Heart right ventricle (tissue), 16 donors: ENCODE data around the gene MYEOV. TPM values are rescaled to one million over a fixed set of nuclear protein-coding genes. Genes with fewer than 3 reads are reported as not detected.

ENCODE experiments used
- ATAC-seq, 8 donors: fragments of 200-7000 bp; cut with Tn5 transposase; one replicate each; pipeline ENCODE4 v1.9.1; 2020; ENCODE audit warnings: mild to moderate bottlenecking in 8 of 8, moderate library complexity in 8 of 8, moderate number of reproducible peaks in 1 of 8
- DNase-seq, 2 donors: peaks; one replicate each; pipeline ENCODE4 v3.0.0-alpha.2; 2020
- H3K27ac ChIP-seq, 10 donors: fragments of 200-600 bp; sonication (generic) in 2 of 10; one replicate each; pipeline versions ENCODE4 v1.5.0 to v1.8.0; 2020 to 2022; ENCODE audit warnings: mild to moderate bottlenecking in 3 of 10
- H3K27me3 ChIP-seq, 7 donors: fragments of 200-600 bp; one replicate each; pipeline ENCODE4 v1.8.0; 2021 to 2022; ENCODE audit warnings: mild to moderate bottlenecking in 2 of 7
- H3K36me3 ChIP-seq, 9 donors: fragments of 200-600 bp; sonication (generic) in 1 of 9; one replicate each; pipeline versions ENCODE4 v1.5.0 to v1.8.0; 2020 to 2022; ENCODE audit warnings: mild to moderate bottlenecking in 2 of 9
- H3K4me1 ChIP-seq, 9 donors: fragments of 200-600 bp; sonication (generic) in 1 of 9; one replicate each; pipeline versions ENCODE4 v1.5.0 to v1.8.0; 2020 to 2022; ENCODE audit warnings: mild to moderate bottlenecking in 4 of 9
- H3K4me3 ChIP-seq, 10 donors: fragments of 200-600 bp; sonication (generic) in 2 of 10; one replicate each; pipeline versions ENCODE4 v1.5.0 to v1.8.0; 2020 to 2022; ENCODE audit warnings: mild to moderate bottlenecking in 7 of 10, moderate library complexity in 2 of 10
- H3K9me3 ChIP-seq, 11 donors: fragments of 200-600 bp in 10 of 11; sonication (generic) in 2 of 11; one replicate each; pipeline versions ENCODE4 v1.5.0 to v1.8.0; 2013 to 2022; ENCODE audit warnings: mild to moderate bottlenecking in 2 of 11, control low read depth in 1 of 11, moderate library complexity in 1 of 11
- CTCF ChIP-seq, 9 donors: fragments of 200-600 bp; sonication (generic) in 2 of 9; IDR thresholded peaks; one replicate each; pipeline versions ENCODE4 v1.5.0 to v1.8.0; 2021 to 2022; ENCODE audit warnings: antibody characterized with exemption in 9 of 9, mild to moderate bottlenecking in 5 of 9, moderate library complexity in 1 of 9
- WGBS, 2 donors: extraction: QIAGEN DNeasy Blood & Tissue Kit; methylation state at CpG; one replicate each; pipeline ENCODE4 v1.1.7; 2013; ENCODE audit warnings: inconsistent platforms in 1 of 2; 5-methylcytosine and 5-hydroxymethylcytosine counted together
- intact Hi-C, 10 donors: fragments of 100-400 bp; cut with DNase I; formaldehyde crosslinking; loops; one replicate each; pipeline versions ENCODE4 v1.11.1 to v1.14.2; 2022
- polyA plus RNA-seq, 2 donors: library from polyadenylated mRNA; stranded (reverse); fragments of 200-250 nt; gene quantifications; one replicate each; pipeline ENCODE4 v1.2.3, GENCODE V29; 2013
- total RNA-seq, 10 donors: library from RNA; stranded (reverse); fragmentation: NEBNext Ultra II Directional in 3 of 10; extraction: Animal tissue kit (Norgen Biotek cat#: 25700) in 3 of 10; gene quantifications; one replicate each; pipeline versions ENCODE4 v1.2.1 to v1.2.4, GENCODE V29; 2021 to 2023
- donor health status: Arrhythmogenic right ventricular cardiomyopathy.
- donor health status: ischemic (EF 13 %, LVEDD 7.1; RV severe dilation, severe dysfunction).
- donor health status: healthy with polysubstance abuse.
- donor health status: DM: no; HTN: yes; CAD: no.
- donor health status: DM: no; HTN: no; CAD: no.
- donor health status: ischemic (EF 25% LVEDD 6.9; RV normal size, moderate dysfunction).
- donor health status: ischemic (EF 25% LVEDD 5.7; RV mildly dilated, moderate dysfunction).
- donor health status: healthy.
- donor health status: DM: yes; HTN: yes; CAD: no.
- donor health status: Ischemic cardiomyopathy.
- donor health status: ischemic (EF 35%, LVEDD 5.7; RV mildly dilated, moderate dysfunction).
- donor health status: nonischemic (EF 11% LVEDD 7.7; RV severe dilation, severe dysfunction).
- donor health status: DM: yes; HTN: yes; CAD: no.
- donor health status: PGD.
- donor health status: ischemic (EF 29% LVEDD 5.4; RV normal size, mild dysfunction).
- donor health status: nonischemic (EF 23%, LVEDD 6.1; RV moderate dilation, normal function).

Gene MYEOV
- total and polyA plus RNA-seq, 12 donors: 0.07 TPM; not detected in 11

- no peak for DNase-seq
- H3K27me3 ChIP-seq: no peaks in the 10 kb centered on the region
- intact Hi-C loops: loop anchor here in 2 of 10 donors (5.0 to 10.0 kb wide), 2 partner anchors 69 to 106 kb away; no protein-coding TSS in a partner anchor
- no peak for TF ChIP-seq CTCF (IDR thresholded peaks at IDR 0.05)
- no peak overlapping the region for H3K4me3 ChIP-seq
- 81 to 92% methylated on average over 9 of the region's 9 CpGs for WGBS, 2 donors
- peaks cover 10 to 54% (median 28%) of the 10 kb centered on the region in 9 donors for H3K4me1 ChIP-seq
- no peaks in the 10 kb centered on the region for H3K36me3 ChIP-seq
- H3K27ac ChIP-seq: no peak overlapping the region
- H3K9me3 ChIP-seq: no peaks in the 10 kb centered on the region
- ATAC-seq: no peak
Measured at GRCh38 chr11:69308491-69308911, 14.5 kb downstream of the MYEOV start.

GRCh38 chr11:69308936-69309615 lies 15.1 kb downstream of the MYEOV start:
- no peaks in the 10 kb centered on the region for H3K9me3 ChIP-seq
- intact Hi-C loops: loop anchor here in 2 of 10 donors (5.0 to 10.0 kb wide), 2 partner anchors 68 to 106 kb away; no protein-coding TSS in a partner anchor
- no peak overlapping the region for H3K27ac ChIP-seq
- peaks cover 10 to 54% (median 28%) of the 10 kb centered on the region in 9 donors for H3K4me1 ChIP-seq
- H3K4me3 ChIP-seq: no peak overlapping the region
- DNase-seq: no peak
- H3K27me3 ChIP-seq: no peaks in the 10 kb centered on the region
- TF ChIP-seq CTCF (IDR thresholded peaks at IDR 0.05): no peak
- no peaks in the 10 kb centered on the region for H3K36me3 ChIP-seq
- 95 to 96% methylated on average over 10 of the region's 10 CpGs for WGBS, 2 donors
- no peak for ATAC-seq

GRCh38 chr11:69309631-69310280 lies 15.8 kb downstream of the MYEOV start:
- ATAC-seq: no peak
- no peak for DNase-seq
- intact Hi-C loops: loop anchor here in 2 of 10 donors (5.0 to 10.0 kb wide), 2 partner anchors 68 to 105 kb away; no protein-coding TSS in a partner anchor
- WGBS, 2 donors: 77 to 79% methylated on average over 8 of the region's 8 CpGs
- peaks cover 10 to 54% (median 28%) of the 10 kb centered on the region in 9 donors for H3K4me1 ChIP-seq
- H3K9me3 ChIP-seq: no peaks in the 10 kb centered on the region
- H3K27me3 ChIP-seq: no peaks in the 10 kb centered on the region
- no peak overlapping the region for H3K27ac ChIP-seq
- no peaks in the 10 kb centered on the region for H3K36me3 ChIP-seq
- TF ChIP-seq CTCF (IDR thresholded peaks at IDR 0.05): no peak
- H3K4me3 ChIP-seq: no peak overlapping the region

- no peak for DNase-seq
- intact Hi-C loops: no loop called here
- no peak for TF ChIP-seq CTCF (IDR thresholded peaks at IDR 0.05)
- peaks cover 10 to 54% (median 28%) of the 10 kb centered on the region in 9 donors for H3K4me1 ChIP-seq
- no peak overlapping the region for H3K27ac ChIP-seq
- no peak for ATAC-seq
- H3K27me3 ChIP-seq: no peaks in the 10 kb centered on the region
- no peaks in the 10 kb centered on the region for H3K9me3 ChIP-seq
- H3K36me3 ChIP-seq: no peaks in the 10 kb centered on the region
- 80 to 88% methylated on average over 13 of the region's 13 CpGs for WGBS, 2 donors
- H3K4me3 ChIP-seq: no peak overlapping the region
Measured at GRCh38 chr11:69310351-69310750, 16.4 kb downstream of the MYEOV start.
